22Rv1 (cell line): ENCODE results near the gene ASCC2.
"Not testable (repeated sequence)": the region's sequence is repeated elsewhere in the genome, so short reads cannot be mapped to it uniquely, and the experiment has no call there.

Experiments used
- H3K27ac ChIP-seq: fragments of 450-650 bp; 2 replicates; pipeline ENCODE4 v1.5.1; 2017
- CTCF ChIP-seq: fragments of 450-650 bp; IDR thresholded peaks from 2 replicates; pipeline ENCODE4 v1.5.1; 2017; ENCODE audit warnings: mild to moderate bottlenecking
- ZFX ChIP-seq: fragments of 450-650 bp; IDR thresholded peaks from 2 replicates; pipeline ENCODE4 v1.6.1; 2017; ENCODE audit warnings: antibody characterized with exemption, borderline replicate concordance

Gene ASCC2

GRCh38 chr22:29839039-29839438 is 965 bp upstream of the ASCC2 start:
- H3K27ac ChIP-seq, result peak overlapping the region; percentile 68
- TF ChIP-seq CTCF (no peak), ZFX (no peak)

GRCh38 chr22:29838599-29838956 is 504 bp upstream of the ASCC2 start:
- TF ChIP-seq CTCF (no peak), ZFX (no peak)
- H3K27ac ChIP-seq, result peak overlapping the region; percentile 68

- not testable (repeated sequence) for H3K27ac ChIP-seq
These were observed 1.2 kb downstream of the ASCC2 start for GRCh38 chr22:29836791-29837370.

GRCh38 chr22:29834046-29834445 is 4.0 kb downstream of the ASCC2 start:
- TF ChIP-seq ZFX, result no peak
- TF ChIP-seq CTCF, result no peak
- H3K27ac ChIP-seq, result no peak overlapping the region

GRCh38 chr22:29833392-29833965 is 4.6 kb downstream of the ASCC2 start:
- TF ChIP-seq ZFX (no peak), CTCF (no peak)
- H3K27ac ChIP-seq, result no peak overlapping the region

- no peak overlapping the region for H3K27ac ChIP-seq
- no peak for TF ChIP-seq CTCF
- TF ChIP-seq ZFX, result no peak
These were observed 6.1 kb downstream of the ASCC2 start for GRCh38 chr22:29831958-29832357.

- H3K27ac ChIP-seq, result no peak overlapping the region
- TF ChIP-seq CTCF (no peak), ZFX (no peak)
These were observed 6.7 kb downstream of the ASCC2 start for GRCh38 chr22:29831186-29831921.
